ENCODE data around the gene BAIAP3.

- no peak for TF ChIP-seq CTCF (IDR thresholded peaks at IDR 0.05)
- no peak for TF ChIP-seq POLR2A (IDR thresholded peaks at IDR 0.05)
Measured at GRCh38 chr16:1315081-1316032, 18.1 kb upstream of the BAIAP3 start.

All from right lobe of liver (tissue), 4 donors.